KMS-11 (cell line): ENCODE results near the gene PAF1.

Experiments used
- H2AFZ ChIP-seq: fragments of 200-600 bp; sonication (generic); 2 replicates; pipeline ENCODE4 v1.6.1; 2016; ENCODE audit warnings: antibody characterized with exemption, mixed run types, low read depth
- H3K27ac ChIP-seq: fragments of 200-600 bp; sonication (generic); 2 replicates; pipeline ENCODE4 v1.6.1; 2016; ENCODE audit warnings: mild to moderate bottlenecking, mixed run types
- H3K27me3 ChIP-seq: fragments of 200-600 bp; sonication (generic); 2 replicates; pipeline ENCODE4 v1.6.1; 2017; ENCODE audit warnings: mild to moderate bottlenecking, low read depth, mixed run types, moderate library complexity; ENCODE audit not compliant: insufficient read depth
- H3K36me3 ChIP-seq: fragments of 200-600 bp; sonication (generic); 2 replicates; pipeline ENCODE4 v1.6.1; 2017; ENCODE audit warnings: mild to moderate bottlenecking, mixed run types; ENCODE audit not compliant: insufficient read depth
- H3K4me1 ChIP-seq: fragments of 200-600 bp; sonication (generic); 2 replicates; pipeline ENCODE4 v1.6.1; 2016; ENCODE audit warnings: mild to moderate bottlenecking, low read depth, mixed run types; ENCODE audit not compliant: poor library complexity, severe bottlenecking
- H3K4me2 ChIP-seq: fragments of 200-600 bp; sonication (generic); 2 replicates; pipeline ENCODE4 v1.7.0; 2016; ENCODE audit warnings: mild to moderate bottlenecking, mixed run types
- H3K4me3 ChIP-seq: fragments of 200-600 bp; sonication (generic); IDR thresholded peaks from 2 replicates; pipeline ENCODE4 v1.6.1; 2017; ENCODE audit warnings: low read depth, low read length, mixed read lengths; ENCODE audit not compliant: insufficient read depth
- H3K79me2 ChIP-seq: fragments of 200-600 bp; sonication (generic); 2 replicates; pipeline ENCODE4 v1.6.1; 2016; ENCODE audit warnings: low read depth, mixed run types; ENCODE audit not compliant: insufficient read depth
- H3K9ac ChIP-seq: fragments of 200-600 bp; sonication (generic); 2 replicates; pipeline ENCODE4 v1.6.1; 2016; ENCODE audit warnings: mild to moderate bottlenecking, mixed run types
- H4K20me1 ChIP-seq: fragments of 200-600 bp; sonication (generic); 2 replicates; pipeline ENCODE4 v1.6.1; 2016; ENCODE audit warnings: mild to moderate bottlenecking, mixed run types; ENCODE audit not compliant: insufficient read depth
- CTCF ChIP-seq: fragments of 200-600 bp; sonication (generic); conservative IDR thresholded peaks from 2 replicates; pipeline ENCODE4 v1.6.1; 2017; ENCODE audit warnings: low read depth, mild to moderate bottlenecking, antibody characterized with exemption, low read length, moderate library complexity, mixed read lengths

The PAF1 gene

GRCh38 chr19:39409208-39410016 lies 18.5 kb upstream of the PAF1 start:
- H3K9ac ChIP-seq: peak overlapping the region; percentile 80
- H3K4me2 ChIP-seq: peak overlapping the region; percentile 71
- no peaks in the 10 kb centered on the region for H4K20me1 ChIP-seq
- TF ChIP-seq CTCF: no peak
- peak overlapping the region; percentile 61 for H3K27ac ChIP-seq
- peaks cover 41% of the 10 kb centered on the region for H3K4me1 ChIP-seq
- H3K79me2 ChIP-seq: peaks cover 24% of the 10 kb centered on the region
- no peaks in the 10 kb centered on the region for H3K27me3 ChIP-seq
- no peaks in the 10 kb centered on the region for H3K36me3 ChIP-seq
- H3K4me3 ChIP-seq: no peak overlapping the region
- H2AFZ ChIP-seq: peak overlapping the region; percentile 68

- Histone ChIP-seq H3K79me2 (peaks cover 24% of the 10 kb centered on the region), H3K27me3 (no peaks in the 10 kb centered on the region), H3K4me1 (peaks cover 49% of the 10 kb centered on the region), H3K9ac (peak overlapping the region; percentile 80; the same call in 1 of the 2 replicates), H3K4me3 (no peak overlapping the region), H3K36me3 (no peaks in the 10 kb centered on the region), H2AFZ (no peak overlapping the region), H3K27ac (peak overlapping the region; percentile 61), H3K4me2 (peak overlapping the region; percentile 71), H4K20me1 (no peaks in the 10 kb centered on the region)
- TF ChIP-seq CTCF: no peak
Observed at GRCh38 chr19:39408392-39409207, 17.7 kb upstream of the PAF1 start.

GRCh38 chr19:39407660-39408391 lies 16.9 kb upstream of the PAF1 start:
- Histone ChIP-seq H3K4me3 (no peak overlapping the region), H3K9ac (peak overlapping the region; percentile 53), H3K27me3 (no peaks in the 10 kb centered on the region), H3K4me1 (peaks cover 57% of the 10 kb centered on the region), H3K27ac (peak overlapping the region; percentile 61), H3K36me3 (no peaks in the 10 kb centered on the region), H3K79me2 (peaks cover 24% of the 10 kb centered on the region), H2AFZ (no peak overlapping the region), H3K4me2 (peak overlapping the region; percentile 71), H4K20me1 (no peaks in the 10 kb centered on the region)
- TF ChIP-seq CTCF: no peak

- peak overlapping the region; percentile 7; the same call in 1 of the 2 replicates for H2AFZ ChIP-seq
- no peak overlapping the region for H3K4me3 ChIP-seq
- peak overlapping the region; percentile 61 for H3K27ac ChIP-seq
- peak overlapping the region; percentile 71; the same call in 1 of the 2 replicates for H3K4me2 ChIP-seq
- no peak for TF ChIP-seq CTCF
- H4K20me1 ChIP-seq: no peaks in the 10 kb centered on the region
- H3K79me2 ChIP-seq: peaks cover 24% of the 10 kb centered on the region
- H3K4me1 ChIP-seq: peaks cover 62% of the 10 kb centered on the region
- no peaks in the 10 kb centered on the region for H3K27me3 ChIP-seq
- peak overlapping the region; percentile 53 for H3K9ac ChIP-seq
- H3K36me3 ChIP-seq: no peaks in the 10 kb centered on the region
Observed at GRCh38 chr19:39407410-39407659, 16.4 kb upstream of the PAF1 start.
